Measurements from ENCODE around the gene USP54.

USP54 gene

DNA sequence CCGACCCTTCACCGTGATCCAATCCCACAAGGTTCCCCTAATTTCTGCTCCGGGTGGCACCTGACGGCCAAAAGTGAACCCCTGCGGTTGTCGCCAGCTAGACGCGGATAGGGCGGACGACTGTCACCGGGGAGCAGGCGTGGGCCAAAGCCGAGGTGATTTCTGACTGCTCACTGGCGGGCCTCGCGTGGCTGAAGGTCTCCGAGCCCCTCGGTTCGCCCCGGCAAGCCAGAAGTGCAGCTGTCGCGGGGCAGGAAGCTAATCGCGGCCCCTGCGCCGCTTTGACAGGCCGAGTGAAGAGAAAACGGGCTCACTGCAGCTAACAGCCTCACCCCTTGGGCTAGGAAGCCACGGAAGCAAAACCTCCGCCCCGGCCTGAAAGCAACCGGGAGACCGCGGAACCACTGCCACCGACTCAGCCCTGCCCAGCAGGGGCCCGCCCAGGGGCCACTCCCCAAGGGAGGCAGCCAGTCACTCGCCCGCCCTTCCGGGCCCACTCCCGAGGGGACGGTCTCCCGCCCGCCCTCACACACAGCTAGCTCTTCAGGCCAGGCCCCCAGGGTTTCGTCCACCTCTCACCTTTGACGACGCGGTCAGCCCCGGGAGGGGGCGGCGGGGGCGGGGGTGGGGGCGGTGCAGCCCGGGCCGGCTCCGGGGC lies 95.8 kb downstream of the USP54 start:
- Histone ChIP-seq H3K27me3 (ENCODE audit: control insufficient read depth, insufficient read depth, low read length) (no peaks in the 10 kb centered on the region), H3K4me1 (ENCODE audit: control insufficient read depth, insufficient read depth, low read length) (peaks cover 12% of the 10 kb centered on the region; the same call in 1 of the 2 replicates), H3K27ac (ENCODE audit: low read depth, low read length) (peak overlapping the region; percentile 95), H3K9me3 (ENCODE audit: control insufficient read depth, insufficient read depth, low read length) (no peaks in the 10 kb centered on the region), H3K36me3 (ENCODE audit: control insufficient read depth, insufficient read depth, low read length) (peaks cover 25% of the 10 kb centered on the region), H3K9ac (ENCODE audit: low read depth, low read length) (peak overlapping the region; percentile 77), H3K4me3 (ENCODE audit: low read depth, low read length) (peak overlapping the region; percentile 99)

DNA sequence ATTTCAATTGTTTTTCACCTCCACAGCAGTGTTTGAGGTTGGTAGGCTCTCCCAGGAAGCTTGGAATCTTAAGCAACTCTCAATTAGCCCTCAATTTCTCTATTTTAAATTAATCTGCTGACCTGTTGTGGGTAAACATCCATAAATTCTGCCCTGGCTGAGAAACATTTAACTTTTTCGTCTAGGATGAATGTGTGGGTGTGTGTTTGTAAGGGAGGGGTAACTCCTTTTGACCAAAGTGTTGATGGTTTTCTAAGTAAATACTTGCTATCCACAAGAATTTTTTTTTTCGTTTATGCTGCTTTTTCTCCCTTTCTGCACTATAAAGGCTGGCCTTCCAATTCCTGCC lies 96.3 kb downstream of the USP54 start:
- peaks cover 20% of the 10 kb centered on the region for H3K36me3 ChIP-seq (ENCODE audit: control insufficient read depth, insufficient read depth, low read length)
- H3K4me3 ChIP-seq (ENCODE audit: low read depth, low read length): peak overlapping the region; percentile 99
- H3K9ac ChIP-seq (ENCODE audit: low read depth, low read length): peak overlapping the region; percentile 77
- peaks cover 12% of the 10 kb centered on the region; the same call in 1 of the 2 replicates for H3K4me1 ChIP-seq (ENCODE audit: control insufficient read depth, insufficient read depth, low read length)
- peak overlapping the region; percentile 95 for H3K27ac ChIP-seq (ENCODE audit: low read depth, low read length)
- no peaks in the 10 kb centered on the region for H3K9me3 ChIP-seq (ENCODE audit: control insufficient read depth, insufficient read depth, low read length)
- no peaks in the 10 kb centered on the region for H3K27me3 ChIP-seq (ENCODE audit: control insufficient read depth, insufficient read depth, low read length)

DNA sequence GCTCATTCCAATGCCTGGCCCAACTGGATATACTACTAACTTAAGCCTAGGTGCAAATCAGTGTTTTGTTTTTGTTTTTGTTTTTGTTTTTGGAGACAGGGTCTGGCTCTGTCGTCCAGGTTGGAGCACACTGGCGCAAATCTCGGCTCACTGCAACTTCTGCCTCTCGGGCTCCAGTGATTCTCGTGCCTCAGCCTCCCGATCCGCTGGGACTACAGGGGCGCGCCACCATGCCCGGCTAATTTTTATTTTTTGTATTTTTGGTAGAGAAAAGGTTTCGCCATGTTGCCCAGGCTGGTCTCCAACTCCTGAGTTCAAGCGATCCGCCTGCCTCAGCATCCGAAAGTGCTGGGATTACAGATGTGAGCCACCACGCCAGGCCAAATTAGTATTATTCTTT lies 96.9 kb downstream of the USP54 start:
- Histone ChIP-seq H3K9me3 (ENCODE audit: control insufficient read depth, insufficient read depth, low read length) (no peaks in the 10 kb centered on the region), H3K4me1 (ENCODE audit: control insufficient read depth, insufficient read depth, low read length) (peaks cover 12% of the 10 kb centered on the region; the same call in 1 of the 2 replicates), H3K36me3 (ENCODE audit: control insufficient read depth, insufficient read depth, low read length) (peaks cover 14% of the 10 kb centered on the region), H3K4me3 (ENCODE audit: low read depth, low read length) (no peak overlapping the region), H3K27me3 (ENCODE audit: control insufficient read depth, insufficient read depth, low read length) (no peaks in the 10 kb centered on the region), H3K9ac (ENCODE audit: low read depth, low read length) (no peak overlapping the region), H3K27ac (ENCODE audit: low read depth, low read length) (no peak overlapping the region)

- Histone ChIP-seq H3K27me3 (ENCODE audit: control insufficient read depth, insufficient read depth, low read length) (no peaks in the 10 kb centered on the region), H3K9me3 (ENCODE audit: control insufficient read depth, insufficient read depth, low read length) (no peaks in the 10 kb centered on the region), H3K4me3 (ENCODE audit: low read depth, low read length) (no peak overlapping the region), H3K36me3 (ENCODE audit: control insufficient read depth, insufficient read depth, low read length) (peaks cover 10% of the 10 kb centered on the region), H3K4me1 (ENCODE audit: control insufficient read depth, insufficient read depth, low read length) (peaks cover 12% of the 10 kb centered on the region; the same call in 1 of the 2 replicates), H3K27ac (ENCODE audit: low read depth, low read length) (no peak overlapping the region), H3K9ac (ENCODE audit: low read depth, low read length) (no peak overlapping the region)
These were observed 97.4 kb downstream of the USP54 start for GRCh38 chr10:73493781-73494180.

DNA sequence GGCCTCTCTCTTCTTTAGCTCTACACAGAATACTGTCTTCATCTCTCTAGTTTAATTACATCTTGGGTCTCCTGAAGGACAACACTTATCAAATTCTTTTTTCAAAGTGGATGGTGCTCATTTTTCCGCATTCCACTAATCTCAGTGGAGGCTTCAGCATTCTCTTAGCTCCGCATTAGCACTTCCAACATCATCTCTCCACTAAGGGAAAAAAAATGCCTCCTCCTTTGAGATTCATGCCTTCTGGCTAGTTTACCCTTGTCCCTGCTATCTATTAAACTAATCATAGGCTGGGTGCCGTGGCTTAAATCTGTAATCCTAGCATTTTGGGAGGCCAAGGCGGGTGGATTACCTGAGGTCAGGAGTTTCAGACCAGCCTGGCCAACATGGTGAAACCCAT lies 104.5 kb downstream of the USP54 start:
- no peak overlapping the region for H3K4me3 ChIP-seq (ENCODE audit: low read depth, low read length)
- H3K36me3 ChIP-seq (ENCODE audit: control insufficient read depth, insufficient read depth, low read length): peaks cover 4% of the 10 kb centered on the region; the same call in 1 of the 2 replicates
- H3K9me3 ChIP-seq (ENCODE audit: control insufficient read depth, insufficient read depth, low read length): no peaks in the 10 kb centered on the region
- H3K27me3 ChIP-seq (ENCODE audit: control insufficient read depth, insufficient read depth, low read length): no peaks in the 10 kb centered on the region
- H3K9ac ChIP-seq (ENCODE audit: low read depth, low read length): no peak overlapping the region
- H3K27ac ChIP-seq (ENCODE audit: low read depth, low read length): no peak overlapping the region
- no peaks in the 10 kb centered on the region for H3K4me1 ChIP-seq (ENCODE audit: control insufficient read depth, insufficient read depth, low read length)

- Histone ChIP-seq H3K4me3 (ENCODE audit: low read depth, low read length) (no peak overlapping the region), H3K27ac (ENCODE audit: low read depth, low read length) (no peak overlapping the region), H3K36me3 (ENCODE audit: control insufficient read depth, insufficient read depth, low read length) (peaks cover 4% of the 10 kb centered on the region; the same call in 1 of the 2 replicates), H3K9me3 (ENCODE audit: control insufficient read depth, insufficient read depth, low read length) (no peaks in the 10 kb centered on the region), H3K27me3 (ENCODE audit: control insufficient read depth, insufficient read depth, low read length) (no peaks in the 10 kb centered on the region), H3K4me1 (ENCODE audit: control insufficient read depth, insufficient read depth, low read length) (no peaks in the 10 kb centered on the region), H3K9ac (ENCODE audit: low read depth, low read length) (no peak overlapping the region)
These were observed 105.8 kb downstream of the USP54 start for GRCh38 chr10:73485320-73485719.

- peaks cover 45% of the 10 kb centered on the region for H3K36me3 ChIP-seq (ENCODE audit: control insufficient read depth, insufficient read depth, low read length)
- H3K4me1 ChIP-seq (ENCODE audit: control insufficient read depth, insufficient read depth, low read length): no peaks in the 10 kb centered on the region
- no peaks in the 10 kb centered on the region for H3K9me3 ChIP-seq (ENCODE audit: control insufficient read depth, insufficient read depth, low read length)
- no peaks in the 10 kb centered on the region for H3K27me3 ChIP-seq (ENCODE audit: control insufficient read depth, insufficient read depth, low read length)
- H3K9ac ChIP-seq (ENCODE audit: low read depth, low read length): no peak overlapping the region
- H3K27ac ChIP-seq (ENCODE audit: low read depth, low read length): no peak overlapping the region
- no peak overlapping the region for H3K4me3 ChIP-seq (ENCODE audit: low read depth, low read length)
These were observed 111.0 kb downstream of the USP54 start for GRCh38 chr10:73480158-73480557.

DNA sequence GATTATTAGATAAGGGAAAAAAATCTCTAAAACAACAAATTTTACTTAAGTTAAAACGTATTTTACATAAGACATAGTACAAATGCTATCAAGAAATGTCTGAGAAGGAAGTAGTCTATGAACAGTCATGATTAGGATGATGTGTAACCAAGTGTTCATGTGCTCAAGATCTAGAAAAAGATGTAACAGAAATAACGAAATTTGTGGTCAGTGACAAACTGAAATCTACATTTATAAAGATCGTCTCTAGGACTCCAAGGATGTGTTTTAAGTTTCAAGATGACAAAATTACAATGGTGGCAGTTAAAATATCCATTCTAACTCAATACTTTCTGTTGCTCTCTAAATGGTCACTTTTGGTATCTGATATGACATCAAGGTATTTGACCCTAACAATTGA lies 112.5 kb downstream of the USP54 start:
- Histone ChIP-seq H3K9me3 (ENCODE audit: control insufficient read depth, insufficient read depth, low read length) (no peaks in the 10 kb centered on the region), H3K36me3 (ENCODE audit: control insufficient read depth, insufficient read depth, low read length) (peaks cover 53% of the 10 kb centered on the region), H3K4me1 (ENCODE audit: control insufficient read depth, insufficient read depth, low read length) (no peaks in the 10 kb centered on the region), H3K4me3 (ENCODE audit: low read depth, low read length) (no peak overlapping the region), H3K9ac (ENCODE audit: low read depth, low read length) (no peak overlapping the region), H3K27me3 (ENCODE audit: control insufficient read depth, insufficient read depth, low read length) (no peaks in the 10 kb centered on the region), H3K27ac (ENCODE audit: low read depth, low read length) (no peak overlapping the region)

- H3K4me1 ChIP-seq (ENCODE audit: control insufficient read depth, insufficient read depth, low read length): no peaks in the 10 kb centered on the region
- no peak overlapping the region for H3K4me3 ChIP-seq (ENCODE audit: low read depth, low read length)
- H3K9ac ChIP-seq (ENCODE audit: low read depth, low read length): no peak overlapping the region
- H3K27ac ChIP-seq (ENCODE audit: low read depth, low read length): no peak overlapping the region
- no peaks in the 10 kb centered on the region for H3K9me3 ChIP-seq (ENCODE audit: control insufficient read depth, insufficient read depth, low read length)
- peaks cover 90% of the 10 kb centered on the region for H3K36me3 ChIP-seq (ENCODE audit: control insufficient read depth, insufficient read depth, low read length)
- H3K27me3 ChIP-seq (ENCODE audit: control insufficient read depth, insufficient read depth, low read length): no peaks in the 10 kb centered on the region
These were observed 119.9 kb downstream of the USP54 start for GRCh38 chr10:73471226-73471625.

- H3K9ac ChIP-seq (ENCODE audit: low read depth, low read length): no peak overlapping the region
- H3K36me3 ChIP-seq (ENCODE audit: control insufficient read depth, insufficient read depth, low read length): peaks cover 90% of the 10 kb centered on the region
- H3K4me1 ChIP-seq (ENCODE audit: control insufficient read depth, insufficient read depth, low read length): no peaks in the 10 kb centered on the region
- H3K27me3 ChIP-seq (ENCODE audit: control insufficient read depth, insufficient read depth, low read length): no peaks in the 10 kb centered on the region
- H3K27ac ChIP-seq (ENCODE audit: low read depth, low read length): no peak overlapping the region
- no peaks in the 10 kb centered on the region for H3K9me3 ChIP-seq (ENCODE audit: control insufficient read depth, insufficient read depth, low read length)
- no peak overlapping the region for H3K4me3 ChIP-seq (ENCODE audit: low read depth, low read length)
These were observed 121.6 kb downstream of the USP54 start for GRCh38 chr10:73469579-73469978.

GRCh38 chr10:73467206-73467605 lies 123.9 kb downstream of the USP54 start:
- no peak overlapping the region for H3K4me3 ChIP-seq (ENCODE audit: low read depth, low read length)
- H3K9me3 ChIP-seq (ENCODE audit: control insufficient read depth, insufficient read depth, low read length): no peaks in the 10 kb centered on the region
- H3K36me3 ChIP-seq (ENCODE audit: control insufficient read depth, insufficient read depth, low read length): peaks cover 75% of the 10 kb centered on the region
- H3K27ac ChIP-seq (ENCODE audit: low read depth, low read length): no peak overlapping the region
- H3K4me1 ChIP-seq (ENCODE audit: control insufficient read depth, insufficient read depth, low read length): no peaks in the 10 kb centered on the region
- no peaks in the 10 kb centered on the region for H3K27me3 ChIP-seq (ENCODE audit: control insufficient read depth, insufficient read depth, low read length)
- no peak overlapping the region for H3K9ac ChIP-seq (ENCODE audit: low read depth, low read length)
